ENCODE measurements around the gene TMEM100.

Gene TMEM100, protein sequence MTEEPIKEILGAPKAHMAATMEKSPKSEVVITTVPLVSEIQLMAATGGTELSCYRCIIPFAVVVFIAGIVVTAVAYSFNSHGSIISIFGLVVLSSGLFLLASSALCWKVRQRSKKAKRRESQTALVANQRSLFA

GRCh38 chr17:55722742-55723487 lies at the start of gene TMEM100:
Gene TMEM100, minus strand, starts transcription at chr17:55722864. Its CDS starts 1,794 bp downstream, at chr17:55721070.
- peak; percentile 67 for DNase-seq (ENCODE audit: low spot score)

DNA sequence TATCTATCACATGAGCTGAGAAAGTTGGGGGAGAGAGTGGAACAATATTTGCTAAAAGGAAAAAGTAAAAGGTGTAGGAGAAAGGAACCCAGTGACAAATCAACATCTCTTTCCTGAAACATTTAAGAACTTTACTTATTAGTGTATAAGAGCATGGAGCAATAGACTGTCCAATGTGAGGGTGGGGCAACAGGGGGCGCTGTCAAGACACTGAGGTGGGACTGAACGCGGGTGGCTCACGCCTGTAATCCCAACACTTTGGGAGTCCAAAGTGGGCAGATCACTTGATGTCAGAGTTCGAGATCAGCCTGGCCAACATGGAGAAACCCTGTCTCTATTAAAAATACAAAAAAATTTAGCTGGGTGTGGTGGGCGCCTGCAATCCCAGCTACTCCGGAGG lies 49.4 kb upstream of the TMEM100 start:
- no peak for DNase-seq (ENCODE audit: low spot score)

- peak; percentile 77 for DNase-seq (ENCODE audit: low spot score)
Measured at GRCh38 chr17:55770196-55770870, 47.7 kb upstream of the TMEM100 start.

DNA sequence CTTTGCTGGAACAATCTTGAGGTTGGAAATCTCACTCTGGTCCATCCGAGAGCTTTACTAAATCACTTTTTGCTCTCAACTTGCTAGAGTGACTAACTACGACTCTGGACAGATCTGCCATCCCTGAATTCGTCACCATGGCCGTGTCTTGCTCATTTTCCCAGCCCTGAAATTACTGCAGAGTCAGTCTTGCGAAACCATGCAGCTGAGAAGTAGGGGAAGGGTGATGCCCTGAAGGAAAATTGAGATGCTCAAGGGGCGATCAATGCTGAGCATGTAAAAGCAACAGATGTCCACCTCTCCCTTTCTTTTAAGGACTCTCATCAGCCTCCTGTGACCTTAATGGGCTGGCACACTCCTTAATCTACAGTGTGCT lies 46.9 kb upstream of the TMEM100 start:
- peak; percentile 87 for DNase-seq (ENCODE audit: low spot score)

DNA sequence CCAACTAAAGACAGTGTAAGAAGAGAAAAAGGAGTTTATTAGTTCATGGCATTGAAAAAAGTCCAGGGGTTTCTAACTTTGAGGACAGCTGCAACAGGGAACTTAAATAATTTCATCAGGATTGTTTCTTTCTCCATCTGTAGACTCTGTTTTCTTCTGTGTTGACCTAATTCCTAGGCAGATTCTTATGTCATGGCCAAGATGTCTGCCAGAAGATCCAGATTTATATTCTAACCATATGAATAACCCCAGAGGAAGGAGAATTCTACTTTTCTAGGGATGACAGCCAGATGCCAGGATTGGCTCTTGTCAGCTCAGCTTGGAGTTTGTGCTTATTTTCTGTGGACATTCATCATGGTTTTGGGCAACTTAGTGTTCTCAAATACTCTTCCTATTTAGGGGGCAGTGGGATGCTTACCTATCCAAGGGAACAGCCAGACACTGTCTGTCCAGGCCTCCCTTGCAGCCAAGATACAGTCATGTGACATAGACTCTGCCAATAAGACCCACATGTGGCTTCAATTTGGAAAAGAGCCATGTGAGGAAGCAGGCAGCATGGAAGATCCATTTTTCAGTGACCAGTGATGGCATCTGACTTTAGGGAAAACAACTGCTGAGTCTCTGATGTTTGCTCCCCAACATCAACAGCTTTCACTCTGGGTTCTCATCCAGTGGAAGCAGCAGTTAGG lies 46.4 kb upstream of the TMEM100 start:
- peak; percentile 60 for DNase-seq (ENCODE audit: low spot score)

- DNase-seq (ENCODE audit: low spot score) = no peak
Measured at GRCh38 chr17:55765472-55765871, 42.8 kb upstream of the TMEM100 start.

- no peak for DNase-seq (ENCODE audit: low spot score)
Measured at GRCh38 chr17:55764610-55765009, 41.9 kb upstream of the TMEM100 start.

- no peak for DNase-seq (ENCODE audit: low spot score)
Measured at GRCh38 chr17:55763856-55764255, 41.2 kb upstream of the TMEM100 start.

- no peak for DNase-seq (ENCODE audit: low spot score)
Measured at GRCh38 chr17:55762086-55762858, 39.6 kb upstream of the TMEM100 start.

- no peak for DNase-seq (ENCODE audit: low spot score)
Measured at GRCh38 chr17:55760643-55761355, 38.1 kb upstream of the TMEM100 start.

DNA sequence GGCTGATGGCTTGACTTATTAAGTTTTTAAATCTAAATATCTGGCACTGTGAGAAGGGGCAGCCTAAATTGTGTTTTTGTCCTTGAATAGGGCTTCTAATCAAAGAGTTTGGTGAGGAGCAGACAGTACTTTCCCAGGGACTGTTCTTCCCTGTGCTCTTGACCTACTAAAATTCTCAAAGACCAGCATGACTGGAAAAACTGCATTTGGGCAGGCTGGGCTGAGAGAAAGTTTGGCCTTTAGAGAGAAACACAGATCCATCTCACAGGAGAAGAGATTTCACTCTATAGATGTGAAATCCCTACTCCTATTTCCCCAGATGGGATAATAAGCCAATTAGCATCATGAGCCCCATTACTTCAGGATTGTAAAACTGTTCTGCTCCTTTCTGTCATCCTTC lies 35.5 kb upstream of the TMEM100 start:
- no peak for DNase-seq (ENCODE audit: low spot score)

- no peak for DNase-seq (ENCODE audit: low spot score)
Measured at GRCh38 chr17:55757659-55758058, 35.0 kb upstream of the TMEM100 start.

- DNase-seq (ENCODE audit: low spot score) = no peak
Measured at GRCh38 chr17:55756689-55757088, 34.0 kb upstream of the TMEM100 start.

GRCh38 chr17:55751720-55752250 lies 29.1 kb upstream of the TMEM100 start:
- no peak for DNase-seq (ENCODE audit: low spot score)

DNA sequence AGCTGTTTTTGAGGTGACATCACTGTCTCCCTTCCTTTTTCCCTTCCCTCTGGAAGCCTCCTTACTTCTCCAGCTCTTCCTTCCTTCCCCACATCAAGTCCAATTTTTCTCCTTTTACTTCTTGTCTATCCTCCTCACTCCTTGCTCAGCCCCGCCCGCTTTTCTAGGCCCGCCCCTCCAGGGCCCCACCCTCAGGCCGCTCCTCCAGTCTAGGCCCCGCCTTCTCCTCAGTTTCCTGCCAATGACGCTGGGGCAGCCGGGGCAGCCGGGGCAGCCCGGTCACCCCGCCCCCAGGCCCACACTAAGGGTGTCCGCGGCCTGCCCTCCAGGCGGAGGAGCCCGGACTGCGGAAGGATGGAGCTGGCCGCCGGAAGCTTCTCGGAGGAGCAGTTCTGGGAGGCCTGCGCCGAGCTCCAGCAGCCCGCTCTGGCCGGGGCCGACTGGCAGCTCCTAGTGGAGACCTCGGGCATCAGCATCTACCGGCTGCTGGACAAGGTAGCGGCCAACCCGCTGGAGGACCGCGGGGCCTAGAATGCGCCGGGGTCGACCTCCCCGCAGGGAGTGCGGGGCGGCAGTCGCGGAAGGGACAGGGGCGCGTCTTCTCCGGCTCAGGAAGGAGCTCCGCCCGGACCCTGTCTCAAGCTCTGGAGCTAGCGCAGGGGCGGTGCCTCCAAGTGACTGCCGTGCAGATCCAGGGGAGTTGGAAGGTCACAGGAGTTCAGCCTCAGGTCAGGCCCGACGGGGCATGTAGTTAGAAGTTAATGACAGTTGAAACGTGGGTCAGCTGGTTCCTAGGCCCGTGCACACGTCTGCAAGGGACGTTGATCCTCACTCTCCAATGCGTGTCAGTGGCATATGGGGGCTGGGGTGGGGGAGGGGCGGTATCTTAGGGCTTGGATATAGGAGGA lies 28.3 kb upstream of the TMEM100 start, which contains the start of gene PCTP:
TSS of gene PCTP (plus strand) at position 302 of the 908 bp plus-strand sequence. CDS start at position 355, 53 bp downstream.
- DNase-seq (ENCODE audit: low spot score) = peak; percentile 98

GRCh38 chr17:55749985-55750384 lies 27.3 kb upstream of the TMEM100 start:
- no peak for DNase-seq (ENCODE audit: low spot score)

GRCh38 chr17:55748841-55749240 lies 26.2 kb upstream of the TMEM100 start:
- DNase-seq (ENCODE audit: low spot score) = no peak

GRCh38 chr17:55747209-55747608 lies 24.5 kb upstream of the TMEM100 start:
- no peak for DNase-seq (ENCODE audit: low spot score)

- no peak for DNase-seq (ENCODE audit: low spot score)
Measured at GRCh38 chr17:55746466-55746865, 23.8 kb upstream of the TMEM100 start.

GRCh38 chr17:55745258-55745657 lies 22.6 kb upstream of the TMEM100 start:
- no peak for DNase-seq (ENCODE audit: low spot score)

Measured in AG08395 (cell line).